Upper lobe of left lung (tissue), 6 donors: ENCODE measurements around the gene ERI3. TPM values are rescaled to one million over a fixed set of nuclear protein-coding genes. Genes with fewer than 3 reads are reported as not detected.

ENCODE experiments used
- ATAC-seq, 2 donors: fragments of 200-7000 bp; cut with Tn5 transposase; one replicate each; pipeline ENCODE4 v1.9.1; 2022; ENCODE audit warnings: mild to moderate bottlenecking in 2 of 2, moderate library complexity in 2 of 2; ENCODE audit not compliant: low FRiP score in 2 of 2
- DNase-seq, 2 donors: peaks; one replicate each; pipeline ENCODE4 v3.0.0-alpha.2; 2019 to 2020
- H3K27ac ChIP-seq, 4 donors: fragments of 200-600 bp; sonication (generic); one replicate each; pipeline ENCODE4 v1.5.1; 2016 to 2019
- H3K27me3 ChIP-seq, 4 donors: fragments of 200-600 bp; sonication (generic); one replicate each; pipeline ENCODE4 v1.5.1; 2017 to 2019
- H3K36me3 ChIP-seq, 4 donors: fragments of 200-600 bp; sonication (generic); one replicate each; pipeline ENCODE4 v1.5.1; 2016 to 2019
- H3K4me1 ChIP-seq, 4 donors: fragments of 200-600 bp; sonication (generic); one replicate each; pipeline ENCODE4 v1.5.1; 2018 to 2019
- H3K4me3 ChIP-seq, 4 donors: fragments of 200-600 bp; sonication (generic); one replicate each; pipeline ENCODE4 v1.5.1; 2017 to 2019; ENCODE audit warnings: mild to moderate bottlenecking in 2 of 4, moderate library complexity in 1 of 4
- H3K9me3 ChIP-seq, 4 donors: fragments of 200-600 bp; sonication (generic); one replicate each; pipeline ENCODE4 v1.5.1; 2018 to 2019
- EP300 ChIP-seq, 4 donors: sonication (generic); formaldehyde crosslinking; IDR thresholded peaks; one replicate each; pipeline ENCODE4 v1.5.1; 2017; ENCODE audit warnings: antibody characterized with exemption in 4 of 4, control low read depth in 2 of 4
- POLR2A ChIP-seq, 4 donors: fragments of 450-650 bp; IDR thresholded peaks; one replicate each; pipeline ENCODE4 v1.5.1; 2016 to 2017; ENCODE audit warnings: antibody characterized with exemption in 4 of 4, mild to moderate bottlenecking in 2 of 4
- POLR2AphosphoS5 ChIP-seq, 2 donors: sonication (generic); formaldehyde crosslinking; IDR thresholded peaks; one replicate each; pipeline ENCODE4 v1.5.1; 2017; ENCODE audit warnings: antibody characterized with exemption in 2 of 2
- whole genome bisulfite sequencing, 2 donors: methylation state at CpG; one replicate each; pipeline ENCODE4 v1.1.5; 2017 to 2018; 5-methylcytosine and 5-hydroxymethylcytosine counted together
- total RNA-seq, 6 donors: library from RNA; depleted of rRNA in 4 of 6; stranded (reverse); fragments of >200 nt in 4 of 6; gene quantifications; one replicate each; pipeline versions ENCODE4 v1.1.0 to v1.2.1, GENCODE V29; 2016 to 2021
- TF ChIP-seq, protein P1 (sequence below), 6 experiments: fragments of 450-650 bp in 4 of 6; fragments of 200-600 bp in 2 of 6; sonication (generic) in 2 of 6; IDR thresholded peaks; one replicate each; pipeline ENCODE4 v1.5.1; 2016 to 2019; ENCODE audit warnings: antibody characterized with exemption in 6 of 6
- donor health status: DM: no; HTN: no; CAD: no; lungs with moderate emphysema.
- donor health status: DM: no; HTN: yes; CAD: no; lungs with severe emphysema.

ERI3 gene
- total RNA-seq, 6 donors from 2014 or later: 27.0 to 43.7 (median 39.3) TPM

DNA sequence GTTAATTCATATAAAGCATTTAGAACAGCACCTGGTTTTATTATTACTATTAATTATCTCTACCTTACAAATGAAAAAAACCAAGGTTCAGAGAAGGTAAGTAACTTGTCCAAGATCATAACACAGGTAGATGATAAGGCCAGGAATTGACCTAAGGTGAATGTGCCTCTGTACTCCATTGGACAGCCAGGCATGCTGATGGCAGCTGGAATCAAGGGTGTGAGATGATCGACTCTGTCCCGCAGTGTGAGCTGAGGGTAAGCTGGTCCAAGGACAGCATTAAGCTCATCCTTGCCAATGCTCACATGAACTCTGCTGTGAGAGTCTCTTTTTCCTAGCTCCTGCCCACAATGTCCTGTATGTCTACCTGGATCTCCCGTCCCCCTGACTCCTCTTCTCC lies 83.4 kb downstream of the ERI3 start:
- ATAC-seq (no peak), DNase-seq (no peak)
- no peak for TF ChIP-seq POLR2AphosphoS5 (IDR thresholded peaks at IDR 0.05)
- TF ChIP-seq POLR2A (IDR thresholded peaks at IDR 0.05): no peak
- no peak for TF ChIP-seq EP300 (IDR thresholded peaks at IDR 0.05)
- TF ChIP-seq, protein P1, sequence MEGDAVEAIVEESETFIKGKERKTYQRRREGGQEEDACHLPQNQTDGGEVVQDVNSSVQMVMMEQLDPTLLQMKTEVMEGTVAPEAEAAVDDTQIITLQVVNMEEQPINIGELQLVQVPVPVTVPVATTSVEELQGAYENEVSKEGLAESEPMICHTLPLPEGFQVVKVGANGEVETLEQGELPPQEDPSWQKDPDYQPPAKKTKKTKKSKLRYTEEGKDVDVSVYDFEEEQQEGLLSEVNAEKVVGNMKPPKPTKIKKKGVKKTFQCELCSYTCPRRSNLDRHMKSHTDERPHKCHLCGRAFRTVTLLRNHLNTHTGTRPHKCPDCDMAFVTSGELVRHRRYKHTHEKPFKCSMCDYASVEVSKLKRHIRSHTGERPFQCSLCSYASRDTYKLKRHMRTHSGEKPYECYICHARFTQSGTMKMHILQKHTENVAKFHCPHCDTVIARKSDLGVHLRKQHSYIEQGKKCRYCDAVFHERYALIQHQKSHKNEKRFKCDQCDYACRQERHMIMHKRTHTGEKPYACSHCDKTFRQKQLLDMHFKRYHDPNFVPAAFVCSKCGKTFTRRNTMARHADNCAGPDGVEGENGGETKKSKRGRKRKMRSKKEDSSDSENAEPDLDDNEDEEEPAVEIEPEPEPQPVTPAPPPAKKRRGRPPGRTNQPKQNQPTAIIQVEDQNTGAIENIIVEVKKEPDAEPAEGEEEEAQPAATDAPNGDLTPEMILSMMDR (IDR thresholded peaks at IDR 0.05): no peak
- H3K36me3 ChIP-seq: no peaks in the 10 kb centered on the region
- no peaks in the 10 kb centered on the region for H3K9me3 ChIP-seq
- H3K4me3 ChIP-seq: no peak overlapping the region
- peaks cover 0 to 8% (median 2%) of the 10 kb centered on the region in 4 donors for H3K4me1 ChIP-seq
- H3K27me3 ChIP-seq: no peaks in the 10 kb centered on the region
- 95 to 97% methylated on average over 3 of the region's 3 CpGs for WGBS, 2 donors
- no peak overlapping the region for H3K27ac ChIP-seq

DNA sequence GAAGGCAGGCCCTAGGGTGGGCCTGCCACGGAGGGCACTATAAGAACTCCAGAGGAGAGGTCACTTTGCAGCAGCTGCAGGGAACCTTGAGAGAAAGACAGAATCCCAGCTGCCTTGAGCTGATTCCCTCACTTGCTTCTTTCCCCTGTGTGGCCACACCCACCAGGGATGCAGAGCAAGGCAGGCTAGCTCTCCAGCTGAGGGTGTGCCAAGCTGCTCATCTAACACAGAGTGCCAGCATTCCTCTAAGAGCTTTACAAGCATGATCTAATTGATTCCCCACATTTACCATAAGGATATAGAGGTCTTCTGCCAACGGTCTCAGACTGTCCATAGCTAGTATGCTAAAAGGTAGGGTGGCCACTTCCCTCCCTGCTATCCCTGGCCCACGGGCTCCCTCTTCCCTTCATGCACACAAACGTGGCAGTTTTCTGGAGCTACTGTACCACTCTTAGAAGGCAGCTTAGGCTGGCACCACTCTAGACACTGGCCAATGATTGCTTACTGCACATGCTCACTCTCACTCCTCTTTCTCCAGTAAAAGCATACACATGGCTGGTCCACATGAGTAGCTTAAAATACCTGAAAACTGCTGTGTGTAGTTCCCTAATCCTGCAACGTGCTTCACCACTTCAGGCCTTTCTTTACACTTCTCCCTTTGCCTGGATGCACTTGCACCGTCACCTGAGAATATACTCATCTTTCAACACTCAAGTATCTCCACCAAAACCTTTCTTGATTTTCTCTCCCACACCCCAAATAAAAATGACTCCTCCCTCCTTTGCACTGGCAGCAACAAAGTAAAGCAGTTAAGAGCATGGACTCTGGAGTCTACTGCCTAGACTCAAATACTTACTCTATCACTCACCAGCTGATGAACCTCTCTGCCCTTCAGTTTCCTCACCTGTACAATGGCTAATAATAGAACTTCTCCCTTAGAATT lies 84.1 kb downstream of the ERI3 start:
- DNase-seq (no peak), ATAC-seq (peak in 1 of 2 donors; percentile 31)
- 85 to 87% methylated on average over 6 of the region's 6 CpGs for WGBS, 2 donors
- TF ChIP-seq POLR2A (IDR thresholded peaks at IDR 0.05) (no peak), EP300 (IDR thresholded peaks at IDR 0.05) (no peak), POLR2AphosphoS5 (IDR thresholded peaks at IDR 0.05) (no peak)
- TF ChIP-seq, protein P1 (IDR thresholded peaks at IDR 0.05): no peak
- Histone ChIP-seq H3K9me3 (no peaks in the 10 kb centered on the region), H3K27me3 (no peaks in the 10 kb centered on the region), H3K27ac (no peak overlapping the region), H3K36me3 (no peaks in the 10 kb centered on the region), H3K4me1 (peaks cover 0 to 8% (median under 1%) of the 10 kb centered on the region in 4 donors), H3K4me3 (no peak overlapping the region)

DNA sequence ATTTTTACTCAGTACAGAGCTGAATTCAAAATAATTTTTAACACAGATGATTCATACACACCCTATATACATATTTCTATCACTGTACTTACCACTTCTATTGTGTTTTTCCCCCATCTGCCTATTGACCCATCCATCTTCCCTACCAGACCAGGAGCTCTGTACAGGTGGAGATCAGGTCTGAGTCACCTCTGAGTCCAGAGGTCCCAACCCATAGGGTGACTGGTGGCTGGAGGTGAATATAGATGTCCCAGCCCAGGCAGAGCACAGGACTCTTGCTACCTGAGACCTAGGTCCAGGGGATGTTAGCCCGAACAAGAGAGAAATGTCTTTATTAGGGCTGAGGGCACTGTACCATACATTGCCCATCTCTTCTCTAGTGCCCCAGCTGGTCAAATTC lies 87.0 kb downstream of the ERI3 start:
- ATAC-seq (no peak), DNase-seq (no peak)
- no peaks in the 10 kb centered on the region for H3K27me3 ChIP-seq
- TF ChIP-seq POLR2A (IDR thresholded peaks at IDR 0.05) (no peak), POLR2AphosphoS5 (IDR thresholded peaks at IDR 0.05) (no peak), EP300 (IDR thresholded peaks at IDR 0.05) (no peak)
- TF ChIP-seq, protein P1 (IDR thresholded peaks at IDR 0.05): no peak
- H3K9me3 ChIP-seq: no peaks in the 10 kb centered on the region
- no peak overlapping the region for H3K4me3 ChIP-seq
- no peak overlapping the region for H3K27ac ChIP-seq
- WGBS, 2 donors: 95 to 100% methylated on average over 1 of the region's 1 CpG
- no peaks in the 10 kb centered on the region for H3K36me3 ChIP-seq
- peaks cover under 1 to 11% (median 9%) of the 10 kb centered on the region in 4 donors for H3K4me1 ChIP-seq

DNA sequence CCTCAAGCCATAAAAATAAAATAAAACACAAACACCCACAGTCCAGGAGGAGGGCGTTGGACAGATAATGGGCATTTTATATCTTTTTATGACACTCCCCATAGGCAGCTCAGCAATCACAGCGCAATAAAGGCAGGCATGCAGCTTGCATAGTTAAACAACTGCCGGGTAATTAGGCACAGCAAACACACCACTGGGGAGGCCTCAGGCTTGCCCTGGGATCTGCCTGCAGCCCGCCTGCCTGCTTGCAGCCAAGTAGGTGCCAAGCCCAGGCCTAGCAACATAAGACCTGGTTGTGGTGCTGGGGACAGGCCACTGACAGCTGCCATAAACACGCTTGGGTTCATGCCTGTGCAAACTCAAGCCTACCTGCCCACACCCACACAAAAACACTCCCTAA lies 87.6 kb downstream of the ERI3 start:
- H3K27ac ChIP-seq: no peak overlapping the region
- peak in 1 of 2 donors; percentile 25 for DNase-seq
- no peaks in the 10 kb centered on the region for H3K36me3 ChIP-seq
- H3K4me3 ChIP-seq: no peak overlapping the region
- TF ChIP-seq POLR2A (IDR thresholded peaks at IDR 0.05): no peak
- no peaks in the 10 kb centered on the region for H3K9me3 ChIP-seq
- H3K4me1 ChIP-seq: peaks cover 2 to 15% (median 10%) of the 10 kb centered on the region in 4 donors
- WGBS, 2 donors: 91 to 93% methylated on average over 3 to 5 of the region's 5 CpGs
- no peaks in the 10 kb centered on the region for H3K27me3 ChIP-seq
- no peak for ATAC-seq

DNA sequence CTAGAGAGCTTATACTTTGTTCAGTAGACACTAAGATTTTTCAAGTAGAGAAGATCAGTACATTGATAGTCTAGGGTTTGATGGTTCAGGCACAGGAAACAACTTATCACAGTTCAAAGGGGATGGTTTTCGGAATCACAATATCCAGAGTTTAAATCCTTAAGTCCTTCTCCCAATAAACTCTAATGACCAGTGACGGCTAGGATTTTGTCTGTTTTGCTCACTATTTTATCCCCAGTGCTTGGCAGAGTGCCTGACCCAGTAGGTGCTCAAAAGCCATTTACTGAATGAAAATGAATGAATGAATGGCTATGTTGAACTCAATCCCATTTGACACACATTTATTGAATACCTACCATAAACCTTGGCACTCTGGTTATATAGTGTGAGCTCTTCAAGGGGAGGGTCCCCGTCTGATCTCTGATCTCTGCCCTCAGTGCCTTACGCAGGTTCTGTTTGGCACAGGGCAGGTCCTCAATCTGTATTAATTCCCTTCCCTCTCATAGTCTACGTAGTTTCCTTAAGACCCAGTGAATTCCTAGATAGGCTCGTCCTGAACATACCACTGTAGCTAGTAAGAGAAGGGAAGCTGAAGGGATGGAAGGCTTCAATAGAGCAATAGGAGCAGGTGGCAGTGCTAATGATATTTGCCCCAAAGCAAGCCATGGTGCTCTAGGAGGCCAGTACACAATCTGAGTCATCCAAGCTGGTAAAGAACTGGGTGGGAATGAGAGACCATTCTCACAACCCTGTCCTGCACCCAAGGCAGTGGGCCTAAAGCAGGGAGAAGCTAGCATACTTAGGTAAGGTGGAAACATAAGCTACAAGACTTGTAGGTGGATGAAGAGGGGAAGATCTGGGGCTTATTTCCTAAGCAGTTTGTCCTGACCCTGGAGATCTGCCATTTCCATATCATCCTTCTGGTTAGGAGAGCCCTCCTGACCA lies 88.4 kb downstream of the ERI3 start:
- 95 to 100% methylated on average over 6 of the region's 6 CpGs for WGBS, 2 donors
- no peaks in the 10 kb centered on the region for H3K36me3 ChIP-seq
- H3K27ac ChIP-seq: no peak overlapping the region
- no peaks in the 10 kb centered on the region for H3K9me3 ChIP-seq
- DNase-seq: no peak
- TF ChIP-seq POLR2AphosphoS5 (IDR thresholded peaks at IDR 0.05) (no peak), EP300 (IDR thresholded peaks at IDR 0.05) (no peak), POLR2A (IDR thresholded peaks at IDR 0.05) (no peak)
- TF ChIP-seq, protein P1 (IDR thresholded peaks at IDR 0.05): no peak
- H3K4me3 ChIP-seq: no peak overlapping the region
- no peak for ATAC-seq
- peaks cover 7 to 23% (median 15%) of the 10 kb centered on the region in 4 donors for H3K4me1 ChIP-seq
- H3K27me3 ChIP-seq: no peaks in the 10 kb centered on the region
